PC-9 (cell line): ENCODE measurements around the gene KRTAP10-6. TPM values are rescaled to one million over a fixed set of nuclear protein-coding genes. Genes with fewer than 3 reads are reported as not detected.

Experiments
- BruUV-seq: library from RNA; stranded (reverse); fragments of 400-500 nt; replicated peaks from 2 replicates; lab custom pipeline; 2021; lab: Mats Ljungman, UMichigan
- CTCF ChIA-PET: fragments of 300-600 bp; sonication (Branson Sonifier 250); formaldehyde crosslinking; loops from one replicate; lab custom pipeline; 2022; ENCODE audit warnings: antibody characterized with exemption; lab: Charles Lee
- POLR2A ChIA-PET: fragments of 300-600 bp; sonication (Branson Sonifier 250); formaldehyde crosslinking; loops from one replicate; lab custom pipeline; 2022; ENCODE audit warnings: antibody characterized with exemption; ENCODE audit not compliant: unreplicated experiment; lab: Charles Lee
- DNase-seq, 2 experiments: peaks; one replicate each; pipeline versions ENCODE4 v3.0.0 to v3.0.0-alpha.2; 2015 to 2022; ENCODE audit warnings: mixed read lengths in 1 of 2
- H2AFZ ChIP-seq: fragments of 200-600 bp; sonication (generic); 2 replicates; pipeline ENCODE4 v1.8.1; 2017; ENCODE audit warnings: antibody characterized with exemption
- H3F3A ChIP-seq: fragments of 200-600 bp; sonication (generic); 2 replicates; pipeline ENCODE4 v1.8.1; 2017; ENCODE audit warnings: antibody characterized with exemption, mild to moderate bottlenecking, low read depth; ENCODE audit not compliant: insufficient read depth
- H3K27ac ChIP-seq: fragments of 200-600 bp; sonication (generic); 2 replicates; pipeline ENCODE4 v1.6.1; 2016; ENCODE audit warnings: mixed run types
- H3K27me3 ChIP-seq: fragments of 200-600 bp; sonication (generic); 2 replicates; pipeline ENCODE4 v1.6.1; 2016; ENCODE audit warnings: low read depth, mixed run types; ENCODE audit not compliant: insufficient read depth
- H3K36me3 ChIP-seq: fragments of 200-600 bp; sonication (generic); 2 replicates; pipeline ENCODE4 v1.6.1; 2016; ENCODE audit warnings: low read depth, mixed run types
- H3K4me1 ChIP-seq: fragments of 200-600 bp; sonication (generic); replicated peaks from 2 replicates; pipeline ENCODE4 v1.6.1; 2016; ENCODE audit warnings: mixed run types; ENCODE audit not compliant: insufficient read depth
- H3K4me2 ChIP-seq: fragments of 200-600 bp; sonication (generic); 2 replicates; pipeline ENCODE4 v1.6.1; 2017; ENCODE audit warnings: mixed run types
- H3K4me3 ChIP-seq: fragments of 200-600 bp; sonication (generic); 2 replicates; pipeline ENCODE4 v1.6.1; 2016; ENCODE audit warnings: mixed run types
- H3K79me2 ChIP-seq: fragments of 200-600 bp; sonication (generic); 2 replicates; pipeline ENCODE4 v1.6.1; 2017; ENCODE audit warnings: low read depth, mixed run types
- H3K9me2 ChIP-seq: fragments of 200-600 bp; sonication (generic); 2 replicates; pipeline ENCODE4 v1.8.1; 2017; ENCODE audit warnings: mild to moderate bottlenecking; ENCODE audit not compliant: insufficient read depth
- H3K9me3 ChIP-seq: fragments of 200-600 bp; sonication (generic); 2 replicates; pipeline ENCODE4 v1.8.1; 2016; ENCODE audit warnings: low read depth; ENCODE audit not compliant: insufficient read depth
- H4K20me1 ChIP-seq: fragments of 200-600 bp; sonication (generic); 2 replicates; pipeline ENCODE4 v1.8.1; 2017; ENCODE audit not compliant: insufficient read depth
- CTCF ChIP-seq: fragments of 200-600 bp; sonication (generic); conservative IDR thresholded peaks from 2 replicates; pipeline ENCODE4 v1.6.1; 2017; ENCODE audit warnings: mixed run types, antibody characterized with exemption, mild to moderate bottlenecking, moderate library complexity
- EZH2 ChIP-seq: fragments of 200-600 bp; sonication (generic); IDR thresholded peaks from 2 replicates; pipeline ENCODE4 v1.8.0; 2017; ENCODE audit warnings: antibody characterized with exemption, low read depth
- intact Hi-C: fragments of 100-400 bp; cut with micrococcal nuclease; formaldehyde crosslinking; loops from one replicate; pipeline ENCODE4 v1.10.0; 2022; ENCODE audit not compliant: unreplicated experiment
- total RNA-seq: library from RNA; stranded (reverse); gene quantifications from 2 replicates; pipeline ENCODE4 v1.2.3, GENCODE V29; 2021

KRTAP10-6 gene
- total RNA-seq, 1 experiment from 2014 or later = not detected

GRCh38 chr21:44623575-44623974 is 31.3 kb upstream of the KRTAP10-6 start:
- peaks cover 17% of the 10 kb centered on the region for H3K27me3 ChIP-seq
- intact Hi-C loops = no loop called here
- no TSS peak for BruUV-seq
- TF ChIP-seq EZH2 = no peak
- no peak for TF ChIP-seq CTCF
- H3K79me2 ChIP-seq = no peaks in the 10 kb centered on the region
- no peak for DNase-seq
- H3K4me3 ChIP-seq = no peak overlapping the region
- no peak overlapping the region for H2AFZ ChIP-seq
- POLR2A ChIA-PET = no interaction called here
- H3K4me2 ChIP-seq = no peak overlapping the region
- CTCF ChIA-PET = no interaction called here
- H3K27ac ChIP-seq = no peak overlapping the region
- no peaks in the 10 kb centered on the region for H3K36me3 ChIP-seq
- no peaks in the 10 kb centered on the region for H3F3A ChIP-seq
- no peaks in the 10 kb centered on the region for H3K4me1 ChIP-seq
- no peaks in the 10 kb centered on the region for H3K9me2 ChIP-seq
- peaks cover 4% of the 10 kb centered on the region; the same call in 1 of the 2 replicates for H3K9me3 ChIP-seq
- no peaks in the 10 kb centered on the region for H4K20me1 ChIP-seq

GRCh38 chr21:44619886-44620285 is 27.6 kb upstream of the KRTAP10-6 start:
- Histone ChIP-seq H3K27me3 (peaks cover 23% of the 10 kb centered on the region), H3K9me3 (peaks cover 4% of the 10 kb centered on the region; the same call in 1 of the 2 replicates), H3F3A (no peaks in the 10 kb centered on the region), H3K79me2 (no peaks in the 10 kb centered on the region), H3K4me1 (no peaks in the 10 kb centered on the region), H2AFZ (no peak overlapping the region), H3K4me3 (no peak overlapping the region), H4K20me1 (no peaks in the 10 kb centered on the region), H3K27ac (no peak overlapping the region), H3K36me3 (no peaks in the 10 kb centered on the region), H3K4me2 (no peak overlapping the region), H3K9me2 (no peaks in the 10 kb centered on the region)
- ChIA-PET POLR2A (no interaction called here), CTCF (no interaction called here)
- TF ChIP-seq EZH2 = no peak
- no peak for TF ChIP-seq CTCF
- BruUV-seq = no TSS peak
- intact Hi-C loops = no loop called here
- DNase-seq = no peak

- H3K27me3 ChIP-seq = peaks cover 32% of the 10 kb centered on the region
- H3K9me3 ChIP-seq = peaks cover 4% of the 10 kb centered on the region; the same call in 1 of the 2 replicates
- no peak overlapping the region for H2AFZ ChIP-seq
- no peaks in the 10 kb centered on the region for H3K79me2 ChIP-seq
- no peaks in the 10 kb centered on the region for H3F3A ChIP-seq
- no peaks in the 10 kb centered on the region for H3K9me2 ChIP-seq
- no TSS peak for BruUV-seq
- H3K4me1 ChIP-seq = no peaks in the 10 kb centered on the region
- POLR2A ChIA-PET = no interaction called here
- no peaks in the 10 kb centered on the region for H3K36me3 ChIP-seq
- DNase-seq = no peak
- intact Hi-C loops = no loop called here
- no peak overlapping the region for H3K27ac ChIP-seq
- CTCF ChIA-PET = no interaction called here
- no peak overlapping the region for H3K4me3 ChIP-seq
- TF ChIP-seq EZH2 = no peak
- TF ChIP-seq CTCF = no peak
- H3K4me2 ChIP-seq = no peak overlapping the region
- no peaks in the 10 kb centered on the region for H4K20me1 ChIP-seq
Observed at GRCh38 chr21:44618909-44619308, 26.6 kb upstream of the KRTAP10-6 start.
